Measurements from ENCODE around the gene REPIN1.
A peak's percentile ranks its signal among the peaks of the same experiment; 100 is the strongest.

The REPIN1 gene

DNA sequence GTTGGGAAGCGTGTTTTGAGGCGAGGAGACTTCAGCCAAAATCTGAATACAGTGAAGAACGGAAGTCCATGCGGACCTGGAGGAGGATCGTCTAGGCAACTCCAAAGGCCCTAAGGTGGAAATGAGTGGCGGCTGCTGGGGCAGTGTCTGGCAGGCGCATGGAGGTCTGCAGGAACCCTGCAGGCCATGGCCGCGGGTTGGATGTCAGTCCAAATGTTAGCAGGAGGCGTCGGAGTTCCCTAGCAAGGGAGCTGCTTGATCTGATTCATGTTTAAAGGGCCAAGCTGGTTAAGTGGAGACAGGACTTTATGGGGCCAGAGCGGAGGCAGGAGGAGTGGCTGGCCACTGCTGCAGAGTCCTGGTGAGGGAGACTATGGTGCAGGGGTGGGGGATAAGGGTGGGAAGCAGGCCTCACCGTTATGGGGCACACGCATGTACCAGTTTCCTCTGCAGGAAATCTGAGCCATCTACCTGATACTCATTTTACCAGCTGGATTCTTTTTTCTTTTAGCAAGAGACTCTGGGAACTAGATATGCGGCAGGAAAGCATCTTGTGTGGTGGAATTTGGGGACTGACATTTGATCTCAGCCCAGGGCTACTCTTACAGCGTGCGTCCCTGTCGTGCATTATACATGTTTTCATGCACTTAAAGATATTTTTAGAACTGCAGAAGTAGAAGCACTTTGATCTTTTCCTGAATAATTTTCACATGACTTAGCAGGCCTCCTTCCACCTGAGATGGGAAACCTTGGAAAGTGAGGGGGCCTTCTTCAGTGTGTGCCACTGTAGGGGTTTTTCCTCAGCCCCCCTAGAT, 6.6 kb upstream of the REPIN1 start:
- DNase-seq = no peak

DNA sequence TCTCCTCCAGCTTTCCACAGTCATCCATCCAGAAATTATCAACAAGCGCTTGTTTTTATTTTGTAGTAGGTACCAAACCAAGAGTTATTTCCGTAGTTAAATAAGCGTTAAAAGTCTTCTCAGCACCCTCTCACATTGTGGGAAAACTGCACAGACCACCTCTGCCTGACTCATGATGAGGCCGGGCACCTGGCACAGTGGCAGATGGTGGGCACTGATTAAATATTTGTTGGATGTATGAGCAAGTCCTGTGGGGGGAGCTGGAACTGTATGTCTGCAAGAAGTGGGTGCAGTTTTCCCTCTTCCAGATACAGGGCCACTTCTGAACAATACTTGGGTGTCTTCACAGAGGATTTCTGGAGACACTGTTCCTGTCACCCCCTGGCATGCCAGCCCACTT, 5.3 kb upstream of the REPIN1 start:
- no peak for DNase-seq

DNA sequence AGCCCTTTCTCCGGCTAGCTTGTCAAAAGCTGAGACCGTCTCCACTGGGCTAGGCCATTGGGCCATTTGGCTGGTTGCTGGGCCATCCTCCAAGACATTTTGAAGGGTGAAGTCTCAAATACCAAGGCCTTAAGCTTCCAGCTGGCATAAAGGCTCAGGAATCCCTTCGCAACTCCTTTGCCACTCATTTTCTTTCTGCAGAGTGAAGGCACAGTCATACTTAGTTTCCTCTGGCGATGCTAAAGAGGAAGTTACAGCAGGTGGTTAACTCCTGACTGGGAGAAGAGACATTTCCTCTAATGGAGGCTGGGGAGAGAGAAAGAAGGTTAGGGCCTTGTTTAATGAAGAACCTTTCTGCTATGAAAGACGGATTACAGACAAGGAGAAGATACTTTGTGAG, 4.8 kb upstream of the REPIN1 start:
- DNase-seq = no peak

DNA sequence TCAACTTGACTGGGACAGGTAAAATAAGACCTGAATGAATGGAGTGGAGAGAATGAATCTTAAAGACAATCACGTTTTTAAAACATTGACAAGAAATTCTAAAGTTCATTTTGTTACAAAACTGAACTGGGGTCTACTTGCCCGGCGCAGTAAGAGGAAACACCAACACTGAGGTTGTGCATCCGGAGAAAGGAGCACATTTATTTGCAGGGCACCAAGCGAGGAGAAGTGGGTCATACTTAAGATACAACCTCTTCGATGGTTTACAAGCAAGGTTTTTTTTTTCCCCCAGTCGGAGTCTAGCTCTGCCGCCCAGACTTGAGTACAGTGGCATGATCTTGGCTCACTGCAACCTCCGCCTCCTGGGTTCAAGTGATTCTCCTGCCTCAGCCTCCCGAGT, 3.4 kb upstream of the REPIN1 start:
- DNase-seq = no peak

DNA sequence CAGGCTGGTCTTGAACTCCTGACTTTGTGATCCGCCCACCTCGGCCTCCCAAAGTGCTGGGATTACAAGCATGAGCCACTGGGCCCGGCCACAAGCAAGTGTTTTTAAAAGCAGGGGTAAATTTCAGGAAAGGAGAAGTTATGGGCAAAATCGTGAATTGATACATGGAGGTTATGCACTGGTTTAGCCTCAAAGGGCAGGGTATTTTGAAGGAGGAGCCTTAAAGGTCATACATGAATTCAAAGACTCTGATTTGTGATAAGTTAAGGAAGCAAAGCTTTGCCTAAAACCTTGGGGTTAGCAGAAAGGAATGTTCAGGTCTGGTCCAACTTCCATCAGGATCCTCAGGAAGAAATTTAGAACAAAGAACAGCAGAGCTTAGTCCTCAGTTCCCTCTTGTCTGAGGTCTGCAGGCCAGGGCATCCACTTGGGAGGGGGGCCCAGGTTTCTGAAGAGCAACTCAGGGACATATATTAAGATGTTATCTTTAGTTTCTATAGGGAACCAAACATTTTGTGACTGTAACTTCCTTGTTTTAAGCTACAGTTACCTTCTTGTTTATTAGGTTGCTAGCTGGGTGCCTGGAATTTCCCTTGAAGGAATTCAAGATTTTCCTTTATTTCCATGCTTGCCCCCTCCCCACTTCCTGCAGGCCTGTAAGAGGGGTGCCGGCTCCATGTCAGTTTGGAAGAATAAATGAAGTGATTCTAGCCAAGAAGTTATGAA, 2.8 kb upstream of the REPIN1 start:
- no peak for DNase-seq

GRCh38 chr7:150367677-150368095, 936 bp upstream of the REPIN1 start:
- DNase-seq = no peak

- peak; percentile 53 for DNase-seq
Measured at GRCh38 chr7:150368884-150369747, 494 bp downstream of the REPIN1 start.

GRCh38 chr7:150369748-150370501, 1.3 kb downstream of the REPIN1 start:
- no peak for DNase-seq

DNA sequence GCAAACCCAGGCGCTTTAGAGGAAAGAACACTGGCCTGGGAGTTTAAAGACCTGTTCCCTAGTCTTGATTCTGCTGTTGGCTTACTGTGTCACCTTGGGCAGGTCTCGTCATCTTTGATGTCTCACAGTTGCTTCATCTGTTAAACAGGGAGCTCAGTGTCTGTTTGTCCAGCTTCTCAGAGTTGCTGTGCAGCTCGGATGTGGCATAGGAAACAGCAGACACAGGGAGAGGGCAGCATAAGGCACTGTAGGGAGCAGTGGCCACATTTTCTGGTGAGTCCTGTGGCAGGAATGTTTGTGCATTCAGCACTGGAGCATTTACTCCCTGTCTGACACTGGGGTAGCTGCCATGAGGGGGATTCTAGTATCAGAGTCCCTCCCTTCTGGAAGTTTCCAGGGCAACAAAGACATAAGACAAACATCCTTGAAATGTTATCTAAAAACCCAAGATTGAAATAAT, 2.0 kb downstream of the REPIN1 start:
- DNase-seq = no peak

GRCh38 chr7:150371131-150371995, 2.7 kb downstream of the REPIN1 start:
- DNase-seq = no peak

- DNase-seq = no peak
Measured at GRCh38 chr7:150371996-150372270, 3.3 kb downstream of the REPIN1 start.

GRCh38 chr7:150372271-150373048, 3.8 kb downstream of the REPIN1 start:
- DNase-seq = no peak

DNA sequence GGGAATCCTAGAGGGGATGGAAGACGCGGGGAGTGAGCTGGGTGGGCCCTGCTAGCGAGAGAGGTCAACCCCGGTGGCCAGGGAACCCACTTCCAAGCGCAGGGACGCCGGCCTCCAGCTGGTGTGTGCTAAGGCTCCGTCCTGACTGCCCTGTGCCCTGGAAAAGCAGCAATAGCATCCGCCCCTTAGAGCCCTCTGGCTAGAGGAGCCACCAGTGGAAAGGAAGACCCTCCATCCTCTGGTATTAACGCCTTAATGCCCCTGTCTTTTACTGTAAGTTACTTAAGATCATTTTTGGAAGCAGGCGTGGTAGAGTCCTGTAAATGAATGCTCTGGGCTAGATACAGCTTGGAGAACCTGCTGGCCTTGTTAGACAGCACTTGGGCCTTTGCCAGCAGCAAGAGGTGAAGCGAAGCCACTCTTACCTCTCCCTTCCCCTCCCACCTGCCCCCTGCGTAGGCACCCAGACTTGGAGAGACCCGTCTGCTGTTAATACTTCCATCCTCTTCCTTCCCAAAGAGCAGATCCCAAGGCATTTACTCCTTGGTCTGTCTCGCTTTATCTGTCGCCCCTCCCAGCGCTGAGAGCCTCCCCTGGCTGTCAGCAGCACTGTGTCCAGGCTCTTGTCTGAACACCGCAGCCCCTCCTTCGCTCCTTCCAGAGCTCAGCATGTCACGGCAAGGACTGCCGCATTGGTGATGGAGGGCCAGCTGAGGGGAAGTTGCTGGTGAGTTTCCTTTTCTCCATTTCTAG, 4.6 kb downstream of the REPIN1 start:
- no peak for DNase-seq

GRCh38 chr7:150374026-150374425, 5.4 kb downstream of the REPIN1 start:
- no peak for DNase-seq

DNA sequence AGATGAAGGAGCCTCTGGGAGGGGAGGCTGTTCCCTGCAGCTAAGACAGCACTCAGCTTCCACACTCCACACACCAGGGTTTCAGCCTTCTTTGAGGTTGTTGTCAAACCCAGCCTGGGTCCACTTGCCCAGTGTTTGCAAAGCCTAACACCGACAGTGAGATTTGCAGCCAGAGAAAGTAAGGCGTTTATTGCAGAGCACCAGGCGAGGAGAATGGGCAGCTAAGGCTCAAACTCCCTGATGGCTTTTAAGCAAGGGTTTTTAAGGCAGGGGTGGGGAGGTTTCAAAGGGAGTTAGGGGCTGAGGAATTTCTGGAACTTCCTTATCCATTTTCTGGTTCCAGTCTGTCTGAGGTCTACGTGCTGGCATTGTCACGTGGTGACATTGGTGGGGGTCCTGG, 5.8 kb downstream of the REPIN1 start:
- no peak for DNase-seq

GRCh38 chr7:150375662-150376521, 7.3 kb downstream of the REPIN1 start:
- DNase-seq = no peak

- no peak for DNase-seq
Measured at GRCh38 chr7:150376560-150376959, 7.9 kb downstream of the REPIN1 start.

GRCh38 chr7:150377196-150377595, 8.6 kb downstream of the REPIN1 start:
- no peak for DNase-seq

DNA sequence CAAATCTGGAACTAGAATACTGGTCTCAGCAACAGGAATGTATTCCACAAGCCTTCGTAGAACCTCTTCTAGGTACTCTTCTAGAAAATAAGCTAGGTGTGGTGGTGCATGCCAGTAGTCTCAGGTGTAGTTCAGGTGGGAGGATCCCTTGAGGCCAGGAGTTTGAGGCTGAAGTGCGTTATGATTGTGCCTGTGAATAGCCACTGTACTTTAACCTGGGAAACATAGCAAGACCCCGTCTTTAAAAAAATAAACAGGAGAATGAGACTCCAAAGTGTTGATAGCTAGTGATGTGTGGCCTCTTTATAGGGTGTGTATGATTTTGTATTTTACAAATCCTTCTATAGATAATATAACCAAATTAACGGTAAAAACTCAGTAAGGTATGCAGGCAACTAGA, 9.0 kb downstream of the REPIN1 start:
- DNase-seq = no peak

All from T-helper 9 cell (primary cell).